ENCODE data around the gene PALB2. TPM values are rescaled to one million over a fixed set of nuclear protein-coding genes. Genes with fewer than 3 reads are reported as not detected.

The PALB2 gene
- total and polyA plus RNA-seq, 2 of the 8 experiments (the other 6 are each of a cell fraction or from before 2014, with no cell fraction given): 12.5 to 33.1 TPM

GRCh38 chr16:23562505-23562904 is 78.6 kb downstream of the PALB2 start:
- TF ChIP-seq KDM5A (IDR thresholded peaks at IDR 0.05; ENCODE audit: low read length): no peak
- no peak for TF ChIP-seq RNF2 (IDR thresholded peaks at IDR 0.05; ENCODE audit: borderline replicate concordance, low read depth, low read length, missing control alignments, poor library complexity, severe bottlenecking)
- TF ChIP-seq POLR2A (IDR thresholded peaks at IDR 0.05; ENCODE audit: control extremely low read depth in 1 of 2, low read depth in 2 of 2, low read length in 2 of 2): no peak
- TF ChIP-seq CBX5 (IDR thresholded peaks at IDR 0.05; ENCODE audit: low read depth, low read length): no peak
- no peak for TF ChIP-seq JUN (IDR thresholded peaks at IDR 0.05; ENCODE audit: low read depth, low read length)
- no peak for TF ChIP-seq TAF7 (optimal IDR thresholded peaks at IDR 0.05; ENCODE audit: borderline replicate concordance, low read depth, low read length)
- no peak for TF ChIP-seq HDAC6 (IDR thresholded peaks at IDR 0.05; ENCODE audit: low read depth, low read length)
- no peak for TF ChIP-seq SIX5 (IDR thresholded peaks at IDR 0.05; ENCODE audit: low read depth, low read length)
- no peak for TF ChIP-seq RAD21 (IDR thresholded peaks at IDR 0.05 in 1 of 2, conservative IDR thresholded peaks at IDR 0.05 in 1 of 2; ENCODE audit: low read depth in 2 of 2, low read length in 2 of 2)
- no peak overlapping the region for H3K56ac ChIP-seq (replicated peaks; ENCODE audit: insufficient read length, low read depth, low read length)
- H3K9me3 ChIP-seq (ENCODE audit: insufficient read depth in 2 of 2, low read depth in 1 of 2, low read length in 1 of 2): no peaks in the 10 kb centered on the region
- no peak overlapping the region for H3K9ac ChIP-seq (replicated peaks in 1 of 4; ENCODE audit: extremely low read depth in 1 of 4, low read depth in 3 of 4, low read length in 3 of 4)
- H3K79me1 ChIP-seq (ENCODE audit: low read depth, low read length): no peaks in the 10 kb centered on the region
- no peaks in the 10 kb centered on the region for H3K23me2 ChIP-seq (ENCODE audit: low read depth, low read length)
- H2BK15ac ChIP-seq (ENCODE audit: low read length): no peak overlapping the region
- H3K79me2 ChIP-seq (ENCODE audit: control insufficient read depth in 1 of 2, insufficient read depth in 2 of 2, low read length in 2 of 2): peaks cover 0 to 38% of the 10 kb centered on the region in 2 experiments
- POLR2A ChIA-PET (ENCODE audit: partially characterized antibody): interaction anchor here (0.8 to 1.0 kb wide), 2 partner anchors 31 to 78 kb away, joined by 3 read pairs; no protein-coding TSS in a partner anchor
- no peak overlapping the region for H3K14ac ChIP-seq (ENCODE audit: insufficient read length)
- WGBS, 2 experiments (ENCODE audit: extremely low coverage in 1 of 2, insufficient coverage in 1 of 2, insufficient read length in 1 of 2, insufficient replicate concordance in 2 of 2, low coverage in 1 of 2, low lambda C conversion rate in 2 of 2, missing lambda C conversion rate in 1 of 2): 93% methylated on average over 13 of the region's 13 CpGs; no CpG with 5 or more reads in 1 of the 2 experiments
- H2BK120ac ChIP-seq (replicated peaks; ENCODE audit: low read depth, low read length): no peak overlapping the region
- H3K27me3 ChIP-seq (replicated peaks in 1 of 4; ENCODE audit: control insufficient read depth in 3 of 4, extremely low read depth in 1 of 4, insufficient read depth in 3 of 4, low read length in 3 of 4): no peaks in the 10 kb centered on the region
- no peak overlapping the region for H2BK5ac ChIP-seq (ENCODE audit: low read depth, low read length)
- H4K8ac ChIP-seq (ENCODE audit: extremely low read depth, insufficient read depth, low read length): no peak overlapping the region
- no peak overlapping the region for H3K4me2 ChIP-seq (ENCODE audit: insufficient read depth in 1 of 2, low read depth in 2 of 2, low read length in 2 of 2)
- no peak overlapping the region for H4K91ac ChIP-seq (replicated peaks; ENCODE audit: insufficient read length, low read length)
- no peak overlapping the region for H3K23ac ChIP-seq (ENCODE audit: insufficient read length)
- H3K4me3 ChIP-seq (ENCODE audit: extremely low read depth in 1 of 4, insufficient read depth in 2 of 4, low read depth in 3 of 4, low read length in 4 of 4): no peak overlapping the region
- no peak overlapping the region for H3K4ac ChIP-seq (replicated peaks; ENCODE audit: insufficient read length, low read depth, low read length)
- FAIRE-seq: no peak
- H2BK20ac ChIP-seq (ENCODE audit: low read length): no peak overlapping the region
- CTCF ChIA-PET (ENCODE audit: partially characterized antibody): interaction anchor here (1.2 kb wide), 1 partner anchor 34 kb away, joined by 4 read pairs; no protein-coding TSS in a partner anchor
- no peak for DNase-seq (ENCODE audit: low read depth in 1 of 2, low spot score in 2 of 2)
- peaks cover 40 to 80% (median 73%) of the 10 kb centered on the region in 4 experiments for H3K36me3 ChIP-seq (ENCODE audit: control insufficient read depth in 2 of 4, insufficient read depth in 4 of 4, low read length in 3 of 4)
- no peak overlapping the region for H2BK12ac ChIP-seq (ENCODE audit: low read depth, low read length)
- no peaks in the 10 kb centered on the region; a peak in 1 of 7 replicates for H3K4me1 ChIP-seq (replicated peaks in 1 of 4; ENCODE audit: control insufficient read depth in 3 of 4, insufficient read depth in 4 of 4, low read length in 3 of 4)
- H4K5ac ChIP-seq (ENCODE audit: insufficient read length, low read depth, low read length): no peak overlapping the region
- H2AFZ ChIP-seq (ENCODE audit: low read length): no peak overlapping the region
- H3K18ac ChIP-seq (ENCODE audit: extremely low read depth, low read length): no peak overlapping the region
- H2AK5ac ChIP-seq (ENCODE audit: low read depth, low read length): no peak overlapping the region
- H4K20me1 ChIP-seq (replicated peaks in 1 of 2; ENCODE audit: control insufficient read depth in 1 of 2, insufficient read depth in 2 of 2, low read length in 2 of 2): peaks cover 4 to 6% of the 10 kb centered on the region in 2 experiments
- no peak overlapping the region for H3K27ac ChIP-seq (ENCODE audit: low read depth, low read length)

Data from H1 (cell line).